Kidney (tissue), 14 donors: ENCODE results near the gene TBC1D1. TPM values are rescaled to one million over a fixed set of nuclear protein-coding genes. Genes with fewer than 3 reads are reported as not detected.

Experiments used
- DNase-seq, 5 donors: peaks; one replicate each; pipeline ENCODE4 v3.0.0-alpha.2; 2013 to 2020
- FAIRE-seq: peaks from 2 replicates; lab custom pipeline; 2012; peaks lifted over from hg19 to GRCh38; lab: Jason Lieb, UNC
- H3K27ac ChIP-seq, 2 donors: one replicate each; pipeline ENCODE4 v1.7.0; 2013; ENCODE audit warnings: low read depth in 2 of 2, low read length in 2 of 2, inconsistent platforms in 1 of 2
- H3K27me3 ChIP-seq: one replicate; pipeline ENCODE4 v1.7.1; 2013; ENCODE audit warnings: low read length, inconsistent platforms; ENCODE audit not compliant: control insufficient read depth, insufficient read depth
- H3K36me3 ChIP-seq, 3 donors: one replicate each; pipeline versions ENCODE4 v1.7.0 to v1.7.1; 2013; ENCODE audit warnings: low read length in 3 of 3, control low read depth in 1 of 3, inconsistent platforms in 1 of 3; ENCODE audit not compliant: insufficient read depth in 3 of 3, control insufficient read depth in 2 of 3
- H3K4me1 ChIP-seq, 3 donors: one replicate each; pipeline versions ENCODE4 v1.7.0 to v1.7.1; 2013; ENCODE audit warnings: low read length in 3 of 3, inconsistent platforms in 1 of 3, low read depth in 1 of 3; ENCODE audit not compliant: control insufficient read depth in 2 of 3, insufficient read depth in 2 of 3
- H3K4me3 ChIP-seq, 3 donors: one replicate each; pipeline versions ENCODE4 v1.7.0 to v1.8.1; 2013; ENCODE audit warnings: low read length in 3 of 3, control low read depth in 1 of 3, inconsistent platforms in 1 of 3
- H3K9ac ChIP-seq, 3 donors: one replicate each; pipeline versions ENCODE4 v1.7.0 to v1.7.1; 2013; ENCODE audit warnings: low read length in 3 of 3, control low read depth in 1 of 3, inconsistent platforms in 1 of 3
- H3K9me3 ChIP-seq, 3 donors: one replicate each; pipeline versions ENCODE4 v1.7.0 to v1.7.1; 2013; ENCODE audit warnings: low read length in 3 of 3, control low read depth in 1 of 3, inconsistent platforms in 1 of 3; ENCODE audit not compliant: control insufficient read depth in 2 of 3, insufficient read depth in 1 of 3
- intact Hi-C: fragments of 100-400 bp; cut with DNase I; formaldehyde crosslinking; loops from one replicate; pipeline ENCODE4 v1.11.1; 2022
- polyA plus RNA-seq: library from polyadenylated mRNA; stranded (reverse); fragments of 350-450 nt; fragmentation: Illumina TruSeq; extraction: RNeasy Lipid Tissue Mini Kit (QIAGEN cat#74804); gene quantifications from one replicate; pipeline ENCODE4 v1.2.3, GENCODE V29; 2014; ENCODE audit warnings: low read depth, low replicate concordance; ENCODE audit not compliant: insufficient read depth
- total RNA-seq: library from RNA; stranded (reverse); fragmentation: NEBNext Ultra II Directional; extraction: Animal tissue kit (Norgen Biotek cat#: 25700); gene quantifications from one replicate; pipeline ENCODE4 v1.2.1, GENCODE V29; 2021
- TF ChIP-seq, protein P1 (sequence below): IDR thresholded peaks from 3 replicates; pipeline ENCODE4 v1.5.1; 2012; ENCODE audit warnings: mild to moderate bottlenecking, moderate library complexity, borderline replicate concordance; ENCODE audit not compliant: insufficient read depth; ENCODE audit errors: extremely low read depth
- donor health status: control.
- donor health status: control.
- donor health status: control.
- donor health status: control.
- donor health status: control.
- donor health status: DM: yes; HTN: yes; CAD: no.
- donor health status: Normal renal cell carcinoma (clear cell type).

TBC1D1 gene
- total and polyA plus RNA-seq, 2 donors from 2014 or later, result 170 to 182 TPM

DNA sequence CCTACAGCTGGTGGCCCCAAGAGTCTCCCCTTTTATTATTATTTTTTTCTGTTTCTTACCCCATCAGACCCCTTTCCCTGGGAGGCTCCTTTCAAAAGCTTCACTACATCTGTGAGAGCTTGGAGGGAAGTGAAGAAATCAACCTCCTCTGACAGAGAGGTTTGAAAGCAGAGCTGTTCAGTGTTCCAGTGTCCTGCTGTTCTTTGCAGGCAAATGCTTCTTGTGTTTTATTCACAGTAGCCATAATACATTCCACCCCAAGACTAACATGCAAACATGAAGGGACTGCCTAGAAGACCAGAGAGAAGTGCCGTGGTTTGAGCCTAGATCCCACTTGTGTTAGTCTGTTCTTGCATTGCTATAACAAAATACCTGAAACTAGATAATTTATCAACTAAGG lies 261.4 kb downstream of the TBC1D1 start:
- Histone ChIP-seq H3K27me3 (no peaks in the 10 kb centered on the region), H3K4me1 (peaks cover 0 to 5% (median 3%) of the 10 kb centered on the region in 3 donors), H3K9ac (no peak overlapping the region), H3K27ac (no peak overlapping the region), H3K9me3 (no peaks in the 10 kb centered on the region), H3K36me3 (no peaks in the 10 kb centered on the region), H3K4me3 (no peak overlapping the region)
- no peak for DNase-seq
- intact Hi-C loops, result no loop called here
- TF ChIP-seq, protein P1, sequence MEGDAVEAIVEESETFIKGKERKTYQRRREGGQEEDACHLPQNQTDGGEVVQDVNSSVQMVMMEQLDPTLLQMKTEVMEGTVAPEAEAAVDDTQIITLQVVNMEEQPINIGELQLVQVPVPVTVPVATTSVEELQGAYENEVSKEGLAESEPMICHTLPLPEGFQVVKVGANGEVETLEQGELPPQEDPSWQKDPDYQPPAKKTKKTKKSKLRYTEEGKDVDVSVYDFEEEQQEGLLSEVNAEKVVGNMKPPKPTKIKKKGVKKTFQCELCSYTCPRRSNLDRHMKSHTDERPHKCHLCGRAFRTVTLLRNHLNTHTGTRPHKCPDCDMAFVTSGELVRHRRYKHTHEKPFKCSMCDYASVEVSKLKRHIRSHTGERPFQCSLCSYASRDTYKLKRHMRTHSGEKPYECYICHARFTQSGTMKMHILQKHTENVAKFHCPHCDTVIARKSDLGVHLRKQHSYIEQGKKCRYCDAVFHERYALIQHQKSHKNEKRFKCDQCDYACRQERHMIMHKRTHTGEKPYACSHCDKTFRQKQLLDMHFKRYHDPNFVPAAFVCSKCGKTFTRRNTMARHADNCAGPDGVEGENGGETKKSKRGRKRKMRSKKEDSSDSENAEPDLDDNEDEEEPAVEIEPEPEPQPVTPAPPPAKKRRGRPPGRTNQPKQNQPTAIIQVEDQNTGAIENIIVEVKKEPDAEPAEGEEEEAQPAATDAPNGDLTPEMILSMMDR, result no peak
- FAIRE-seq, result no peak

- TF ChIP-seq, protein P1, result no peak
- H3K27me3 ChIP-seq, result no peaks in the 10 kb centered on the region
- DNase-seq (no peak), FAIRE-seq (no peak)
- no peak overlapping the region for H3K9ac ChIP-seq
- no peaks in the 10 kb centered on the region for H3K36me3 ChIP-seq
- no peaks in the 10 kb centered on the region for H3K9me3 ChIP-seq
- no peak overlapping the region for H3K4me3 ChIP-seq
- H3K27ac ChIP-seq, result no peak overlapping the region
- intact Hi-C loops, result no loop called here
- H3K4me1 ChIP-seq, result peaks cover 0 to 5% (median 3%) of the 10 kb centered on the region in 3 donors
Measured at GRCh38 chr4:38152721-38153386, 262.0 kb downstream of the TBC1D1 start.

GRCh38 chr4:38153387-38153760 lies 262.5 kb downstream of the TBC1D1 start:
- Histone ChIP-seq H3K36me3 (no peaks in the 10 kb centered on the region), H3K4me1 (peaks cover 0 to 5% (median 3%) of the 10 kb centered on the region in 3 donors), H3K9ac (no peak overlapping the region), H3K4me3 (no peak overlapping the region), H3K27me3 (no peaks in the 10 kb centered on the region), H3K9me3 (no peaks in the 10 kb centered on the region), H3K27ac (no peak overlapping the region)
- intact Hi-C loops, result no loop called here
- TF ChIP-seq, protein P1, result no peak
- no peak for FAIRE-seq
- DNase-seq, result no peak
